HG03432 (cell line): ENCODE data around the gene NUSAP1.
"Not testable (repeated sequence)": the region's sequence is repeated elsewhere in the genome, so short reads cannot be mapped to it uniquely, and the experiment has no call there.

ENCODE experiments used
- ATAC-seq: cut with Tn5 transposase; IDR thresholded peaks from one replicate; pipeline ENCODE4 v1.9.1; 2021; ENCODE audit warnings: mild to moderate bottlenecking, moderate library complexity; ENCODE audit not compliant: unreplicated experiment

NUSAP1 gene

DNA sequence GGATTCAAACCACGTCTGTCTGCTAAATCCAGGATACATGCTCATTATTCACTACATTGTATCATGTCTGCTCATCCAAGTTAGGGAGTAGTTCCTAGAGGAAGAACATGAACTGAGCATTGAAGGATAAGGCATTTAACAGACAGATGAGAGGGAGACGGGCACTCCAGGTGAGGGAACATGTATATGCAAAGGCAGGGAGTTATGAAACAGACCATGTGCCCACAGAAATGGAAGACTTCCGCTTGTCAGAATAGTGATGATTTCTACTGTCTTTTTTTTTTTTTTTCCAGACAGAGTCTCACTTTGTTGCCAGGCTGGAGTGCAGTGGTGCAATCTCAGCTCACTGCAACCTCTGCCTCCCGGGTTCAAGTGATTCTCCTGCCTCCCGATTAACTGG, 74.7 kb downstream of the NUSAP1 start:
- ATAC-seq: no peak

DNA sequence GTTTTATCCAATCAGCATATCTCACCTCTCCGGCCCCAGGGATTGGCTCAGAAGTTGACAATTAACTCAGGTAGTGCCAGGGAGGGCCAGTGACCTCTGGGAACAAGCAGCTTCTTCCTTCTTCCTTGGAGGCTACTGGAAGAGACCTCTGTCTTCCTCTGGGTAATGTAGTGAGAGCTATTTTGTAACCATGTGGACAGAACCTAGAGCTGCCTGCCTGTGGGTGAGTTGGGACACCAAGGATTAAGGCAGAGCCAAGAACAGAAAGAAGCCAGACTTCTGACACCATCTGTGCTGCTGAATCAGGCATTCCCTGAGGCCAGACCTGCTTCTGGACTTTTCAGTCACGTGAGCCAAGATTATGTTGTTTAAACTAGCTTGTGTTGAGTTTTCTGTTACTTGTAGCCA, 75.6 kb downstream of the NUSAP1 start:
- no peak for ATAC-seq

DNA sequence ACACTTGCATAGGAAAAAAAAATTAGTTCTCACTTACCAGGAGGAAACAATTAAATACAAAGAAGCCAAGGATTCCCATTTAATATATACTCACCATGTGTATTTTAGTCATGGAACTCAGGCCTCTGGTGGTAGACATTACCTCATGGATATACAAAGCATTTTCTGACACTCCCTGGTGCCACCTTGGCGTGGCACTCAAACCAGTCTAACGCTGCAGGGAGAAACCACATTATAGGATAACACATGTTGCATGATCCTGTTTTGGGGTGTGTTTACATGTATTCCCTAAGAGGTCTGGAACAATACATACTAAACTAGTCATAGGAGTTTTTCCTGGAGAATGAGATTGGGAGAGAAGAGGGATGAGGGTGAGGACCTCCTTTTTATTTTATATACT, 78.3 kb downstream of the NUSAP1 start:
- no peak for ATAC-seq

DNA sequence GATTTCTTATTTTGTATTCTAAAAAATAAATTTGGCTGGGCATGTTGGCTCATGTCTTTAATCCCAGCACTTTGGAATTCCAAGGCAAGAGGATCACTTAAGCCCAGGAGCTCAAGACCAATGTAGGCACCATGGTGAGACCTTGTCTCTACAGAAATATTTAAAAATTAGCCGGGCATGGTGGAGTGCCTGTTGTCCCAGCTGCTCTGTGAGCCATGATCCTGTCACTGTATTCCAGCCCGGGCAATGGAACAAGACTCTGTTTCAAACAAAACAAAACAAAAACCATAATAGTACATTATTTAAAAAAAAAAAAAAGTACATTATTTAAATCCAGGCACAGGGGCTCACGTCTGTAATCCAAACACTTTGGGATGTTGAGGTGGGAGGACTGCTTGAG, 78.8 kb downstream of the NUSAP1 start:
- no peak for ATAC-seq

DNA sequence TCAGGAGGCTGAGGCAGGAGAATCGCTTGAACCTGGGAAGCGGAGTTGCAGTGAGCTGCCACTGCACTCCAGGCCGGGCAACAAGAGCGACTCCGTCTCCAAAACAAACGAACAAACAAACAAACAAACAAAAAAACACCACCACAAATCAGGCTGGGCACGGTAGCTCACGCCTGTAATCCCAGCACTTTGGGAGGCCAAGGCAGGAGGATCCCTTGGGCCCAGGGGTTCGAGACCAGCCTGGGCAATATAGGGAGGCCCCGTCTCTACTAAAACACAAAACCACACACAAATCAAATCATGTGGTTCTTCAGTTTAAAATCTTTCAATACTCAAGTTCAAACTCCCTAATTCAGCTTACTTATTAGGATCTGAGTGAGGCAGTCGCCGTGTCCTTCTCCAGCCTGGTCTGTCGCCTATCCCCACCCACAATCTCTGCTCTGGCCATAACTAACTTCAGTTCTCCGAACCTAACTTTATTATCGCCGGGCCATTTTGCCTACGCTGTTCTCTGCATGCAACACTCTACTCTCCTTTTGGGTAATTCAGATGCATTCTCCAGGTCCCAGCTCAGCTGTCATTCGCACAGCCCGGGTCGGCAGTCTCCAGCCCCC, 83.6 kb downstream of the NUSAP1 start:
- peak; percentile 20 for ATAC-seq

DNA sequence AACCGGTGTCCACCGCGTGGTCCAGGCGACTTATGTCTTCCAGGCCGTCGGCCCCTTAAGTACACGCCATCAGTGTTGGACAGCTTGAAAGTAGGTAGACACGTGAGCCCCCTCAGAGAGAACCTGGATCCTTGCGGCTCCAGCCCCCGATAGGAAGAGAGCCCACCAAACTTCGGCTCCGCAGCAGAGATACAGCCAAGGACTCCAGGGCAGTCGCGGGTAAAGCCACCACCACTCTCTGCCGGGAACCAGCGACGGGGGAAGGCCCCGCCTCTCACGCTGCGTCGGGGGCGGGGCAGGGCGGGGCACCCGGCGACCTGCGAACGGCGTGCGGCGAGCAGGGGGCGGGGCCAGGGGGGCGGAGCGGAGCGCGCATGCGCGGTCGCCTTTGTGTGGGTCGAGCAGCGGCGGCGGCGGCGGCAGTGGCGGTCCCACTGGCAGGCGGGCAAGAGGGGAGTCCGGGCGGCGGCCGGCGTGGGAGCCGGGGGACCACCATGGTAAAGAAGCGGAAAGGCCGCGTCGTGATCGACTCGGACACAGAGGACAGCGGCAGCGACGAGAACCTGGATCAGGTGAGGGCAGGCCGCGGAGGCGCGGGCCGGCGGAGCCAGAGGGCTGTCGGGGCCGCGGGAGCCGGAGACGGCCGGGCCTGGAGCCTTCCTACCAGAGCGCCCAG, 84.2 kb downstream of the NUSAP1 start, which contains the start of gene RTF1:
TSS of gene RTF1 (plus strand) at position 354 of the 676 bp plus-strand sequence. CDS start at position 375, 21 bp downstream.
- ATAC-seq: peak; percentile 87

DNA sequence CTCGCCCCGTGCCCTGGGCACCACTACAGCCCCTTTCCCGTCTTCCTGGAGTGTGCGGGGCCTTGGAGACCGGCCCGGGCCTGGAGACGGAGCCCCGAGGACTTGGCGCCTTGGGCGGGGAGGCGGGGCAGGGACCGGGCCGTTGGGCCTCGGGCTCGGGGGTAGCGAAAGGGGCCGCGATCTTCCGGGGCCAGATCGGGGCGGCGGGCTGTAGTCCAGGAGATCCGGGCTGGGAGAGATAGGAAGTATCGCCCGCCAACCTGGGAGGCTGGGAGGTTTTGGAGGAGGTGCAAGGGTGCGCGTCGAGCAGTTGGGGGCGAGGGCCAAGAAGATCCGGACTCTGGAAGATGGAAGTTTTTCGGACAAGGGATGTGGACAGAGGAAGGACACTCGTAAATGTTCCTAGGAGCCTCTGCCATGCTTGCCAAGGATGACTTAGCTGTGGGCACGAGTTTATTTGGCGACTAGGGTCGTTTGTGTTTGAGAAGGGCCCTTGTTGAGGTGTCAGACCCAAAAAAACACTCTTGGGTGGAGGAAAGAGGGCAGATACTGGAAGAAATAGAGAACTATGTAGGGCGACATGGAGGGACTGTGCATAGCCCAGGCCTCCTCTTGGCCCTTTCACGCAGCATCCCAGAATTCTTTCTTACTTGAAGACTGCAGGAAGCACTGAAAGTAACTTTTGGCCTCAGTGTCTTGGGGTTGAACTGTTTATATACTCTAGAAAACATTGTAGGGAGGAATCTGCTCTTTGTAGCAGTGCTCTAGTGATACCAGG, 84.9 kb downstream of the NUSAP1 start:
- peak; percentile 46 for ATAC-seq

DNA sequence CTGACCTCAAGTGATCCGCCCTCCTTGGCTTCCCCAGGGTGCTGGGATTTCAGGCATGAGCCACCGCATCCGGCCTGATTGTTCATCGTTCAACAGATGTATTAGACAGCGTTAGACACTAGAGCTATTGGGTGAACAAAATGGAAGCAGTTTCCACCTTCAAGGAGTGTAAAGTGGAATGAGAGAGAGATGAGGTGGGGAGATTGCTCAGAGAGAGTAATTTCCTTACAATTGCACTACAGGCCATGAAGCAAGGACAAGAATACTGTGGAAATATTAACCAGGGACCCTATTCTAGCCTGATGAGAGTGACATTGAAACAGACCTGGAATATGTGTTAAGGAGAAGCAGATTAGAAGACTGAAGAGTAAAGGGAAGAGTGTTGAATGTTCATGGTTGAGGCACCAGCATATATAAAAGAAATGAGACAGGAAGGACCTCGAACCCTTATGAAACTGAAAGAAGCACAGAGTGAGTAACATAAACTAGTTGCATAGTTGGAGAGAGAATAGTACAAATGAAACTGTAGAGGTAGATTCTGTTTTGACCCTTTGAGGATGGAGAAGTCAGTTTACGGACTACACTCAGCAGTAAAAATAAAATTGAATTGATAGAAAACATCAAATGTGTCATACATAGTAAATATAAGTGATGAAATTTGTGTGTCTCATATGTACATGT, 91.4 kb downstream of the NUSAP1 start:
- ATAC-seq: peak; percentile 80

DNA sequence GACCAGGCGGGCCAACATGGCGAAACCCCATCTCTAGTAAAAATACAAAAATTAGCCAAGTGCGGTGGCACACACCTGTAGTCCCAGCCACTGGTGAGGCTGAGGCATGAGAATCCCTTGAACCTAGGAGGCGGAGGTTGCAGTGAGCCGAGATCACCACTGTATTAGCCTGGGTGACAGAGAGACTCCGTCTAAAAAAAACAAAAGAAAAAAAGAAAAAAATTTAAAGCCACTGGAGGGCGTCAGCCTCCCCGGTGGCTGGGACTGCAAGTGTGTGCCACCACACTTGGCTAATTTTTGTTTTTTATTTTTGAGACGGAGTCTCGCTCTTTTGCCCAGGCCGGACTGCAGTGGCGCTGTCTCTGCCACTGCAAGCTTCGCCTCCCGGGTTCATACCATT, 92.1 kb downstream of the NUSAP1 start:
- no peak for ATAC-seq

DNA sequence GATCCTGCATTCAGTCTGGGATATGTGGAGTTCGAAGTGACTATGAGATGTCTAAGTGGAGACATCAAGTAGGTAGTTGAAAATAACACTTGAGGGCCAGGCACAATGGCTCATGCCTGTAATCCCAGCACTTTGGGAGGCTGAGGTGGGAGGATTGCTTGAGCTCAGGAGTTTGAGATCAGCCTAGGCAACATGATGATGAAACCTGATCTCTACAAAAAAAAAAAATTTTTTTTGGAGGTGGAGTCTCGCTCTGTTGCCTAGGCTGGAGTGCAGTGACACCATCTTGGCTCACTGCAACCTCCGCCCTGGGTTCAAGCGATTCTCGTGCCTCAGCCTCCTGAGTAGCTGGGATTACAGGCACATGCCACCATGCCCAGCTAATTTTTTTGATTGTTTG, 93.2 kb downstream of the NUSAP1 start:
- ATAC-seq: not testable (repeated sequence)

DNA sequence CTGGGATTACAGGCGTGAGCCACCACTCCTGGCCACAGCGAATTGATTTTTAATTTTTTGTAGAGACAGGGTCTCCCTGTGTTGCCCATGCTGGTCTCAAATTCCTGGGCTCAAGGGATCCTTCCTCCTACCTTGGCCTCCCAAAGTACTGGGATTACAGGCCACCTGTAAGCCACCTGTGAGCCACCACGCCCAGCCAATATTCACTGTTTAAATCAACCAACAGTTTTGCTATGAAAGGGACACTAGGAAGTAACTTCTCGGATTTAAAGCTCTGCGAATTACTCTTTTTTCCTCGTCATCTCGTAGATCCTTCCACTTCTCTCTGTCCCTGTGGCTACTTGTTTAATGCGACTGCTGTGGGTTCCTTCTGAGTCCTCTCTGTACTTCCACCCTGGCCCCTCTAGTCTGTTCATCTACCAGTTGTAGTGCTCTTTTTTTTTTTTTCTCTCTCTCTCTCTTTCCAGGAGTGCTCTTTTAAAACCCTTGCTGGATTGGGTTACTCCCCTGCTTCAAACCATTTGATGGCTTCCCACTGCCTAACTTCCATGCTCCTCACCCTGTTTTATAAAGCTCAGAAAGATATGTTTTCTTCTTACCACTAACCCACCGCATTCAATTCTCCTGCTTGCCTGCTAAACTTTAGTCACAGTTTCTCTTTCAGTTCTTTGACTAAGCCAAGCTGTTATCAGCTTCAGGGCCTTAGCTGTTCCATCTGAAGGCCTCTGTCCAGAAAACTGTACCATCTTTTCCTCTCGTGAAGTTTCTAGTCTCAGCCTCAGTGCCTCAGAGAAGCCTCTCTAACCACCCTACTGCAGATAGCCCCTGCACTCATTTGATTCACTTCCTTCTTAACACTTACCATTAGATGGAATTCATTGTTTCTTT, 96.6 kb downstream of the NUSAP1 start:
- ATAC-seq: peak; percentile 82
